ENCODE data around the gene LRRC10B. TPM values are rescaled to one million over a fixed set of nuclear protein-coding genes. Genes with fewer than 3 reads are reported as not detected.

The LRRC10B gene
- total and polyA plus RNA-seq, 2 of the 8 experiments (the other 6 are each of a cell fraction or from before 2014, with no cell fraction given): 0.47 to 0.71 TPM

GRCh38 chr11:61552108-61552635, 43.6 kb downstream of the LRRC10B start (continued):
- no peak for TF ChIP-seq CTCF (IDR thresholded peaks at IDR 0.05; ENCODE audit: control extremely low read depth in 1 of 3, insufficient read depth in 1 of 3, low read depth in 1 of 3, low read length in 3 of 3)
- no peak for TF ChIP-seq CHD2 (IDR thresholded peaks at IDR 0.05; ENCODE audit: low read length)
- no peak for TF ChIP-seq RAD21 (IDR thresholded peaks at IDR 0.05 in 1 of 2, conservative IDR thresholded peaks at IDR 0.05 in 1 of 2; ENCODE audit: low read depth in 2 of 2, low read length in 2 of 2)
- TF ChIP-seq TAF7 (optimal IDR thresholded peaks at IDR 0.05; ENCODE audit: borderline replicate concordance, low read depth, low read length): no peak
- TF ChIP-seq CBX8 (IDR thresholded peaks at IDR 0.05; ENCODE audit: borderline replicate concordance, low read depth, low read length): no peak
